GM19328 (cell line): Measurements from ENCODE around the gene TCP11L1.
"Not testable (repeated sequence)": the region's sequence is repeated elsewhere in the genome, so short reads cannot be mapped to it uniquely, and the experiment has no call there.

Experiments
- ATAC-seq: cut with Tn5 transposase; IDR thresholded peaks from one replicate; pipeline ENCODE4 v1.9.1; 2021; ENCODE audit warnings: mild to moderate bottlenecking, moderate library complexity; ENCODE audit not compliant: unreplicated experiment

Gene TCP11L1

GRCh38 chr11:33028537-33028914 is 10.8 kb upstream of the TCP11L1 start:
- no peak for ATAC-seq

- not testable (repeated sequence) for ATAC-seq
Measured at GRCh38 chr11:33029218-33029617, 10.2 kb upstream of the TCP11L1 start.

GRCh38 chr11:33033493-33033892 is 5.9 kb upstream of the TCP11L1 start:
- ATAC-seq: no peak

GRCh38 chr11:33035011-33035410 is 4.4 kb upstream of the TCP11L1 start:
- no peak for ATAC-seq

- peak; percentile 8 for ATAC-seq
Measured at GRCh38 chr11:33040033-33040861, 875 bp downstream of the TCP11L1 start.

GRCh38 chr11:33040862-33041453 is 1.6 kb downstream of the TCP11L1 start:
- ATAC-seq: no peak

GRCh38 chr11:33043221-33043830 is 4.0 kb downstream of the TCP11L1 start:
- no peak for ATAC-seq

- ATAC-seq: no peak
Measured at GRCh38 chr11:33044285-33044756, 4.9 kb downstream of the TCP11L1 start.

- ATAC-seq: no peak
Measured at GRCh38 chr11:33045551-33046255, 6.3 kb downstream of the TCP11L1 start.

- ATAC-seq: not testable (repeated sequence)
Measured at GRCh38 chr11:33048701-33049100, 9.3 kb downstream of the TCP11L1 start.

GRCh38 chr11:33049565-33050408 is 10.4 kb downstream of the TCP11L1 start:
- ATAC-seq: not testable (repeated sequence)

- no peak for ATAC-seq
Measured at GRCh38 chr11:33052231-33052630, 12.9 kb downstream of the TCP11L1 start.

GRCh38 chr11:33055375-33055774 is 16.0 kb downstream of the TCP11L1 start:
- no peak for ATAC-seq

GRCh38 chr11:33057284-33057683 is 17.9 kb downstream of the TCP11L1 start:
- no peak for ATAC-seq

GRCh38 chr11:33059331-33060007 is 20.1 kb downstream of the TCP11L1 start:
- no peak for ATAC-seq

GRCh38 chr11:33060271-33060670 is 20.9 kb downstream of the TCP11L1 start:
- no peak for ATAC-seq

GRCh38 chr11:33062137-33062536 is 22.8 kb downstream of the TCP11L1 start:
- ATAC-seq: no peak

- peak; percentile 47 for ATAC-seq
Measured at GRCh38 chr11:33063326-33063881, 24.0 kb downstream of the TCP11L1 start.

- no peak for ATAC-seq
Measured at GRCh38 chr11:33064033-33064825, 24.9 kb downstream of the TCP11L1 start.
